NK-92 (cell line): ENCODE data around the gene CALHM5.
"Not testable (repeated sequence)": the region's sequence is repeated elsewhere in the genome, so short reads cannot be mapped to it uniquely, and the experiment has no call there.

Experiments used
- DNase-seq: peaks from one replicate; lab custom pipeline; 2025; ENCODE audit not compliant: unreplicated experiment; lab: John Stamatoyannopoulos, UW

Gene CALHM5

GRCh38 chr6:116511424-116512110 lies at the start of gene CALHM5:
Gene CALHM5 (plus strand): TSS chr6:116511639. CDS start chr6:116511697, 58 bp downstream.
- DNase-seq: no peak

DNA sequence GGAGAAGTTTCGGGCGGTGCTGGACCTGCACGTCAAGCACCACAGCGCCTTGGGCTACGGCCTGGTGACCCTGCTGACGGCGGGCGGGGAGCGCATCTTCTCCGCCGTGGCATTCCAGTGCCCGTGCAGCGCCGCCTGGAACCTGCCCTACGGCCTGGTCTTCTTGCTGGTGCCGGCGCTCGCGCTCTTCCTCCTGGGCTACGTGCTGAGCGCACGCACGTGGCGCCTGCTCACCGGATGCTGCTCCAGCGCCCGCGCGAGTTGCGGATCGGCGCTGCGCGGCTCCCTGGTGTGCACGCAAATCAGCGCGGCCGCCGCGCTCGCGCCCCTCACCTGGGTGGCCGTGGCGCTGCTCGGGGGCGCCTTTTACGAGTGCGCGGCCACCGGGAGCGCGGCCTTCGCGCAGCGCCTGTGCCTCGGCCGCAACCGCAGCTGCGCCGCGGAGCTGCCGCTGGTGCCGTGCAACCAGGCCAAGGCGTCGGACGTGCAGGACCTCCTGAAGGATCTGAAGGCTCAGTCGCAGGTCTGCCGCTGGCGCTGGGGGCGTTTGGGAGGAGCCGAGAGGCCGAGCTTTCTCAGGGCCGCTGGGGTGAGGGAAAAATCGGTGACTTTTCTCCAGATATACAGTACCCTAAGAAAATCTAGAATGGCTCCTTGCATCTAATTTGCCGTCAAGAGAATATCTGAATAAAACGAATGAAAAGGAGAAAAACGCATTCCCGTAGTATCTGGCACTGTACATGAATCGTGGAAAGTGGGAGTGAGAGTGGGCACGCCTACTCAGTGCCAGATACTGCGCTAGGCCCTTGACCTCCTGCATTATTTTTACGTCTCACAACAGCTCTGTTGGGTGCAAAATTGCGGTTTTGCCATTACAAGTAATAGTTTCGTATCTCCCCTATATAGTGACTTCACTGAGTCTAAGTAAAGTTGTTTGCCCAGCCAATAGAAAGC lies 49.2 kb upstream of the CALHM5 start:
- DNase-seq: no peak

GRCh38 chr6:116463301-116463700 lies 48.1 kb upstream of the CALHM5 start:
- DNase-seq: no peak

- no peak for DNase-seq
These were observed 46.2 kb upstream of the CALHM5 start for GRCh38 chr6:116465246-116465645.

DNA sequence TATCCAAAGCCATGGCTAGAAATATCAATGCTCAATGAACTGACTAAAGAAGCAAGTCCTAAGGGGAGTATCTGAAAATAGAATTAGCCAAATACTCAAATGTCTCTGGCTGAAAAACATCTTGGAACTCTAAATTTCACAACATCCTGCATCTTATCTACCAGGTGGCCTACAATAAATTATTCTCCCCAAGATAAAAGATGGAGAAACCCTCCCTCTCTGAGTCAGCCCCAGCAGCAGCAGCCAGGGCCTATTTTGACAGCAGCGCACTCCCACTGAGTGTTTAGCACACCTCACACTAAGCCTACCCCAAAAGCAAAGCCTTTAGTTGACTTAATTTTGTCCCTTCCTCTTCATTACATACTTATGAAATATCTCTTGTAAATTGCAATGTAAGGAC lies 44.3 kb upstream of the CALHM5 start:
- DNase-seq: no peak

DNA sequence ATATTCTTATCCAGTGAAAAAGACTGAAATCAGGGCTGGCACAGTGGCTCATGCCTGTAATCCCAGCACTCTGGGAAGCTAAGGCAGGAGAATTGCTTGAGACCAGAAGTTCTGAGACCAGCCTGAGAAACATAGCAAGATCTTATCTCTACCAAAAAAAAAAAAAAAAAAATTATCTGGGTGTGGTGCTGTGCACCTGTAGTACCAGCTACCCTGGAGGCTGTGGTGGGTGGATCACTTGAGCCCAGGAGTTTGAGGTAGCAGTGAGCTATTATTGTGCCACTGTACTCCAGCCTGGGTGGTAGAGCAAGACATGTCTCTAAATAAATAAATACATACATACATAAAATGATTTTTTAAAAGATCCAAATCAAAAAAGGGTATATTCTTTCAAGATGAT lies 43.9 kb upstream of the CALHM5 start:
- DNase-seq: no peak

- DNase-seq: no peak
These were observed 43.1 kb upstream of the CALHM5 start for GRCh38 chr6:116468293-116468692.

DNA sequence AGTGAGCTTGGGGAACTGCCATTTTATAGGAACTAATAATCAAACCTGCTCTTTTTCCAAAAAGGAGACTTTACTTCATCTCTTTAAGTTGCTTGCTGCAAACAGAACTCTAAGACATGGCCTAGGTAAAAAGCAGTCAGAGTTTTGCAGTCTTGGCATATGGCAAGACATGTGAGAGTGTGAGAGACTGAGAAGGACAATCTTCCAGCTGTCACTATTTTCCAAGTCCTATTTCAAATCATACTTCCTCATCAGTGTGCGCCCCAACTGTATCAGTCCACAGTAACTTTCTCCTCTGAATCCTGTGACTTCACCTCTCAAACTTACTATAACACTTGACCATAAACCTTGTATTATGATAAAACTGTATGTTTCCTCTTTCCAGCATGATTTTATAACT lies 39.9 kb upstream of the CALHM5 start:
- DNase-seq: no peak

GRCh38 chr6:116472706-116473105 lies 38.7 kb upstream of the CALHM5 start:
- no peak for DNase-seq

DNA sequence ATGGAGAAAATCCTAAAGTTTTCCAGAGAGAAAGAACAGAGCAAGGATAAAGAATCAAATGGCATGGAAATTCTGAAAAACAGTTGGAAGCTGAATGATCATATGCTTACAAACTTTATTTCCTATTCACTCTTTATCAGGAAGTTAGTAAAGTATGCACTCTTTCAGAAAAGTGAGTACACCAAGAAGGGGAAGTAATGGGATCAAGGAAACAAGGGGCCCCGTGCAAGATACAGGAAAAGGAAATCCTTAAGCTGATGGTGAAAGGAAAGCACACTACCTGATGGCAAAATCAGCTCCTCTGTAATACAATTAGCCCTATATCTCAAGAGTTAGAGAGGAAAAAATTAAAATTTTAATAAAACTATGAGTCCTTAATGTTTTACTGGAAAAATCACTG lies 36.3 kb upstream of the CALHM5 start:
- no peak for DNase-seq

GRCh38 chr6:116476002-116476678 lies 35.3 kb upstream of the CALHM5 start:
- DNase-seq: no peak

DNA sequence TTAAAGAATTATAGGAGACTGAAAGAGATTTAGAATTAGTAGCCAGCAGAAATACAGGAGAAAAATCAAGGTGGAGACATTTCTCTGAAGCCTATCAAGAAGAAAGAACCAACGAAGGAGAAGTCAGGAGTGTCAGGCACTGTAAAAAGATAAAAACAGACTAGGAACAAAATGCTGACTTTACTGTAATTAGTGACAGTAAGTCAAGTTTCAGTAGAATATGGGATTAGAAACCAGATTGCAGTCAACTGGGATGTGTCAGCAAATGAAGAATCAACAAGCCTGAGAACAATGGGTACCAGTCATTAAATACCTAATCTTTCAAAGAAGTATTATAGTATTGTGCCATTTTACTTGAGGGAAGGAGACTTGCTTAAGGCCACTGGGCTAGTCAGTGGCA lies 28.7 kb upstream of the CALHM5 start:
- no peak for DNase-seq

- DNase-seq: no peak
These were observed 27.8 kb upstream of the CALHM5 start for GRCh38 chr6:116483616-116484015.

DNA sequence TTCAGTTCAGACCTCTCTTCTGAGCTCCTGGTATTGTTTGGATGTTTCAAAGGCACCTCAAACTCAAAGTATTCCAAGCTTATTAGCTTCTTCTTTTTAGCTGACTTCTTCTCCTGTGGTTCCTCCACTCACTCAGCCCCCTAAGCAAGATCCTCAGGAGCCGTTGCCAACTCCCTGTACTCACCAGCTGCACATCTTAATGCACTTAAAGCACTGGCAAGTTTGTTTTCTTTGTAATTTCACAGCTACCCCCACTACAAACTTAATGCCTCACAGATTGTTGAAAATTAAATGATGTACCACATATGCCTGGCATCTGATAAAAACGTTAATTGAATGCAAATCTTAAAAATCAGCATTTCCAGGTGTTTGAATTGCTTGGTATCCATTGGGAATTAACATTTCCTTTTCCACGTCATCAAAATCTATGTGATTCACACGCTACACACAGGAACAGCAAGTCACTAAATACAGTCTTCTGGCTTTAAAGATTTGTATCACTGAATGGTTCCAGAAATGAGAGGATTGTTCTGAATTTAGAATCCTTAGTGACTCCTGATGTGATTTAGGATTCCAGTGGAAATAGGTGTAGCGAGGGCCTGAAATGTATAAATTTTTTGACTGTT lies 25.8 kb upstream of the CALHM5 start:
- DNase-seq: no peak

DNA sequence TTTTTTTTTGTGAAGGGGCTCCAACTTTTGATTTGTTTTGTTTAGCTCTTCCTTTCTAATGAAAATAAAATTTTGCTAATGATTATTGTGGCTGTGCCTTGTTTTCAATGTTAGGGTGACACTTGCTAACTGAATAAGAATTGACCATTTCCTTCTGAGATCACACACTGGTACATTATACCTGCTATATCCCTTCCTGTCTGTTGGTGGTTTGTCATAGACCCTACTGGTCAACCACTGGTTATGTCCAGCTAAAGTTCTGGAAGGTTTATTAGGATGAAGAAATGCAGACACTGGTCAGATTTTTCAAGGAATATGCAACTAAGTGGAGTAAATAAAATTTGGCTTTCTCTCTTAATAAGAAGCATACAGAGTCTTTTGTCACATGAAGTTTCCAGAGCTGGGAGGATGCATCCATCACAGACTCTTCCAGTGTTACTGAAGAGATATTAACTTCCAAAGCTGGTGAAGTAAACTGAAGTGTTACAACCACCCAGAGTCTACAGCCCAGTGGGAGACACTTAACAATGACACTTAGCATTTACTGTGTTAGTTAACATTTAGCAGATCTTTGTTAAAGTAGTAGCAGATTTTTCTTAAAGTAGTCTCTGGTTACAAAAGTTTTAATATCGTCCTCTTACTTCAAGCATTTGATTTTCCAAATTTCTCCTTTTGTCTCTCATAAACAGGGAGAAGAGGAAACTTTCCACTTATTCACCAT lies 19.7 kb upstream of the CALHM5 start:
- DNase-seq: no peak

DNA sequence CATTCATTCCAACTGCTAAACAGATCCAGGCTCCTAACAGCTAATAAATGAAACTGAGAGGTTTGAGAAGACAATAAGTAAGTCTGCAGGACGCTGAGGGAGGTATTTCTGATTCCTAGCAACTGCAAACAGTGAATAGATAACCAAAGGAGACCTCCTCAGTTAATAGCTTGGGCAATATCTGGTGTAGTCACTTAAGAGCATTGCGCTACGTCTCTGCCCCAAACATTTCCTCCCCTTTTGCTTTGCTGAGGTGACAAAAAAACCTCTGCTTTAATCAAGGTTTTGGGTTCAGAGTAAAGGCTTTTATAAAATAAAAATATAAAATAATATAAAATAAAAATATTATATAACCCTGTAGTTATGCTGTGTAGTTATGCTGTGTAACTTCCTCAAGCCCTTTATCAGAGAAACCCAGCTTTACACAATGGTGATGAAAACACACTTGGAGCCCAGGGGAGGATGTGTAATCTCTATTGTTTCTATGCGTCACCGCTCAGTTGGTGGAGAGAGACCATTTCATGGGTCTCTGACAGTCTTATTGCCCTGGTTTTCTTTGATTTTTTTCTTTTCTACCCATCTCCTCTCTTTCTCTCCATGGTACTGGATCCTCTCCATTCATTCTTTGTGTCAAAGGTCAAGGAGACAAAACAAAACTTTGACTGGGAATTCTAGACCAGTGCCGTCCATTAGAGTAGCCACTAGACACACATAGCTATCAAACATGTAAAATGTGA lies 18.9 kb upstream of the CALHM5 start:
- no peak for DNase-seq

DNA sequence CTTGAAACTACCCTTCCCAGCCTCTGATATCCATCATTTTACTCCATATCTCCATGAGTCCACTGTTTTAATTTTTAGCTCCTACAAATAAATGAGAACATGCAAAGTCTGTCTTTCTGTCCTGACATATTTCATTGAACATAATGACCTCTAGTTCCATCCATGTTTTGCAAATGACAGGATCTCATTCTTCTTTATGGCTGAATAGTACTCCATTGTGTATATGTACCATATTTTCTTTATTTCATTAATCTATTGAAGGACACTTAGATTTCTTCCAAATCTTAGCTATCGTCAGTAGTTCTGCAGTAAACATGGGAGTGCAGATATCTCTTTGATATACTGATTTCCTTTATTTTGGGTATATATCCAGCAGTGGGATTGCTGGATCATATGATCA lies 16.3 kb upstream of the CALHM5 start:
- DNase-seq: not testable (repeated sequence)

GRCh38 chr6:116497113-116497676 lies 14.2 kb upstream of the CALHM5 start:
- no peak for DNase-seq

DNA sequence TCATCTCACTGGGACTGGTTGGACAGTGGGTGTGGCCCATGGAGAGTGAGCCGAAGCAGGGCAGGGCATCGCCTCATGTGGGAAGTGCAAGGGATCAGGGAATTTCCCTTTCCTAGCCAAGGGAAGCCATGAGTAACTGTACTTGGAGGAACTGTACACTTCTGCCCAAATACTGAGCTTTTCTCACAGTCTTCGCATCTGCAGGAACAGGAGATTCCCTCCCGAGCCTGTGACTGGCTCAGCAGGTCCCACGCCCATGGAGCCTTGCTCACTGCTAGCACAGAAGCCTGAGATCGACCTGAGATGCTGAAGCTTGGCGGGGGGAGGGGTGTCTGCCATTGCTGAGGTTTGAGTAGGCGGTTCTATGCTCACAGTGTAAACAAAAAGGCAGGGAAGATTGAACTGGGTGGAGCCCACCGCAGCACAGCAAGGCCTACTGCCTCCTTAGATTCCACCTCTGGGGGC lies 10.4 kb upstream of the CALHM5 start:
- DNase-seq: no peak
